Measurements from ENCODE around the gene GGTLC3. TPM values are rescaled to one million over a fixed set of nuclear protein-coding genes. Genes with fewer than 3 reads are reported as not detected.
"Not testable (repeated sequence)": the region's sequence is repeated elsewhere in the genome, so short reads cannot be mapped to it uniquely, and the experiment has no call there.

GGTLC3 gene
- polyA plus RNA-seq (2012; ENCODE audit: insufficient read depth, insufficient read length, low read depth), result not detected

DNA sequence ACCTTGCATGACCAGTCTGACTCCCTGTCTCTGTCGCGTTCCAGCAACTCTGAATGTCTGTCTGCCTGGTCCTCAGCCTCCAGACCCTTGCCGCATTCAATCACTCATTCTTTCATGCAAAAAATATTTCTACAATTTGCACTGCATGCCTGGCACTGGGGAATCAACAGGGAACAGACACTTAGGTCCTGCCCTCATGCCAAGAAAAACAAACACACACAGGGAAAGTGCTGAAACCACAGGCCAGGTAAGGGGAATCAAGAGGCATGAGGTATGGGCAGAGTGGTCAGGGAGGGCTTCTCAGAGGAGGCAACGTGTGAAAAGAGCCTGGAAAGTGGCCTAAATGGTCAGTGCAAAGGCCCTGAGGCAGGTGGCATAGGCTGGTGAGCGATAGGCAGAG, at the start of gene GGTLC3:
Gene GGTLC3 (minus strand): TSS at position 101 of the 400 bp plus-strand sequence. CDS start 264 bp downstream, outside the sequence.
- H3K9me3 ChIP-seq; DNase-seq; H3K4me3 ChIP-seq (ENCODE audit: low read depth, low read length); H3K27me3 ChIP-seq; H3K4me1 ChIP-seq; H3K36me3 ChIP-seq: not testable (repeated sequence)

DNA sequence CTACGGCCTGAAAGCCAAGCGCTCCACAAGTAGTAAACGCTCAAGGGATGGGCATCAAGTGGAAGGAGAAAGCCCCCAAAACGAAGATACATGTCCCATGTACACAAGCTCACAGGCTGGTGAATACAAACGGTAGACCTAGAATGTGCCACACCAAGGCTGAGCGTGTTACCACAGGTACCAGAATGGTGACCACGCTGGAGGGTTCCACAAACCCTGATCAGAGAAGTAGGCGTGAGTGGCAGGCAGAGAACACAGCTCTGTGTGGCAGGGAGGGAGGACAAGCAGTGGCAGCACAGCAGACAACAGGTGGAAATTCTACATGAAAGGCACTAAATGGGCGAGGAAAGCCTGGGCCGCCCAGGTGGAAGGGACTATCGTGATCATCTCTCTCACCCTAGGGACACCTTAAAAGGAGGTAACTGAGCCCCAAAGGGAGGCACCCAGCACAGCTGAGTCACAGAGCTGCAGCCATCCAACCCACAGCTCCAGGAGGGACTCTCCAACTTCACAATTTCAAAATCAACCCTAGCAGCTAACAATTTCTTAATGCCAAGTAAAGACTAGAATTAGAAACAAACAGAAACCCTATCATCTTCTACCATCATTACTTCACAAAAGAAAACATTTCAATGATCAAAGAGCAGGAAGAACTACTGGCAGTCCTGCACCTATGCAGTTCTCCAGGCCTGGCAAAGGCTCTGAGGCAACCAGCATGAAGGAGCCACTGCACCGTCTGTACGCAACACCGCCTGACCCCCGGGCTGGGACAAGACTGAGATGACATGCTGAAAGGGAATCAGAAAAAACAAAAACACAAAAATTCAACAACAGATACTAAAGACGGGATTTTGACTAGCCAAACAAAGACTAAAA, 42.4 kb upstream of the GGTLC3 start:
- H3K4me1 ChIP-seq; H3K27me3 ChIP-seq; H3K4me3 ChIP-seq (ENCODE audit: low read depth, low read length); H3K9me3 ChIP-seq; DNase-seq; H3K36me3 ChIP-seq: not testable (repeated sequence)

DNA sequence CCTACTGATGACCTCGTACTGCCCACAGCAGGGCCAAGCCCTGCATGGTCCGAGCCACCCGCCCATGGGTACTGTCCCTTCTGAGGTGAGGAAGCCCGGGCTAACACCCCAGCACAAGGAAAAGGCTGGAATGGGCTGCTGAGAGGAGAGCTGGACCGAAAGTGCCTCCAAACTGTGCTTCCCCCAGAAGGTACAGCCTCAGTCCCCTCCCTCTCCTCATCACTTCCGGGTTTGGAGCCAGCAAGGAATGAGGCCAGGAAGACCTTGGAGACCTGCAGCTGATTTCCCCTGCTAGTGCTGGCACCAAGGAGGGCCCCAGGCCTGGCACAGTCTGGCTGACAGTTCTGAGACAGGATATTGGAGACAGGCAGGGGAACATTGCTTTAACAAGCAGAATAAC, 41.0 kb upstream of the GGTLC3 start:
- H3K27me3 ChIP-seq; H3K36me3 ChIP-seq; H3K9me3 ChIP-seq; H3K4me3 ChIP-seq (ENCODE audit: low read depth, low read length); DNase-seq; H3K4me1 ChIP-seq: not testable (repeated sequence)

DNA sequence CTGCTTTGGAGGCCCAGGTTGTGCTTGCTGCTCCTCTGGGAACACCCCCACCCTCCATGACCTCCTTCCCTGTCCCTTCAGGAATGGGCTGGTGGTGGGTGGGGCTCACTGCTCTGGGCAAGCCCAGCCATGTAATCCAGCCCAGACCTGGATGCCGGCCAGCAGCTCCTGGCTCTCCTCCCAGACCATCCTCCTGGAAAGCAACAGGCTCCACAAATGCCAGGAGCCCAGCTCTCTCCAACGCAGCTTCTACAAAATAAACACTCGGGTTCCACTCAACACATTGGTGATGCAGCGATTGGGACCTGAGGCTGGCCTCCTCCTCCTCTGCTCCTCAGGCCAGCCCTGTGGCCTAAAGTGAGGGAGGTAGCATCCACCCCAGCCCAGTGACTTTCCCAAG, 40.6 kb upstream of the GGTLC3 start:
- H3K4me1 ChIP-seq; H3K4me3 ChIP-seq (ENCODE audit: low read depth, low read length); H3K36me3 ChIP-seq; DNase-seq; H3K27me3 ChIP-seq; H3K9me3 ChIP-seq: not testable (repeated sequence)

DNA sequence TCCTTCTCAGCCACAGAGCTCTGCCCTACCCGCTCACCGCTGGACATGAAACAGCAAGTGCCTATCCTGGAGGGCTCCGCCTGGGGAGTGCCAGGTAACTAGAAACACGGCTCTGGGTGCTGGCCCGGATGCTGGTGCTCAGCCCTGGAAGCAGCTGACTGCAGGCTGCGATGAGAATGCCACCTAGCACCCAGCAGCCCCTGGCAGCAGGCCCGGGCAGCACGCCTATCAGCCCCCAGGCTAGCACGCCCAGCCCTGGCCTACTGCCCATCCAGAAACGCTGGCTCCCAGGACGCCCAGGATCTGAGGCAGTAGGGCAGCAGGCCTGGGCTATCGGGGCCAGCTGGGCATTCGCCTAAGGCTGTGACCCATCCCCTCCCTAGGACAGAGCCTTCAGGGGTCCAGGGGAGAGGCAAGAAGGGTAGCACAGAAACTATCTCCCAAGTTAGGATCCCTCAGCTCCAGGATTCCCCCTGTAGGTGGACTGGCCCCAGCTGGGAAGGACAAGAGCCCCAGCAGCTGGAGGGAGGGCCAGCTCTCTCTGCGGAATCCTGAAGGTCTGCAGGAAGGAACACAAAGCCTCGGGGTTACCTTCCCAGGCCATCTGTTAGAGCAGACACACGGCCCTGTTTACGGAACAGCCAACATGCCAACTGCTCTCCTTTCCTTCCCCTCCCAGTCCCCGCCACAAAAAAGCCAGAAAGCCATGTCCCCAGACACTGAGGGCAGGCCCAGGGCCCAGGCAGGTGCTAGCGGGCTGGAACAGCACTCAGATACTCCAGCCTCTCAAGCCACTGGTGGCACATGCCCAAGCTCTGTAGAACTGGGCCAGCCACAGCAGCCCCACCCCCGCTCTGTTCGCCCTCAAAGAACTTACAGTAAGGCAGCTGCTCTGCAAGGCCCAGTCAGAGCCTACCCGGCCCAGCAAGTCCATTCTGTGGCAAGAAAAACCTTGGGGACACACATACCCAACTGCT, 36.6 kb upstream of the GGTLC3 start:
- peak; percentile 64 for DNase-seq

DNA sequence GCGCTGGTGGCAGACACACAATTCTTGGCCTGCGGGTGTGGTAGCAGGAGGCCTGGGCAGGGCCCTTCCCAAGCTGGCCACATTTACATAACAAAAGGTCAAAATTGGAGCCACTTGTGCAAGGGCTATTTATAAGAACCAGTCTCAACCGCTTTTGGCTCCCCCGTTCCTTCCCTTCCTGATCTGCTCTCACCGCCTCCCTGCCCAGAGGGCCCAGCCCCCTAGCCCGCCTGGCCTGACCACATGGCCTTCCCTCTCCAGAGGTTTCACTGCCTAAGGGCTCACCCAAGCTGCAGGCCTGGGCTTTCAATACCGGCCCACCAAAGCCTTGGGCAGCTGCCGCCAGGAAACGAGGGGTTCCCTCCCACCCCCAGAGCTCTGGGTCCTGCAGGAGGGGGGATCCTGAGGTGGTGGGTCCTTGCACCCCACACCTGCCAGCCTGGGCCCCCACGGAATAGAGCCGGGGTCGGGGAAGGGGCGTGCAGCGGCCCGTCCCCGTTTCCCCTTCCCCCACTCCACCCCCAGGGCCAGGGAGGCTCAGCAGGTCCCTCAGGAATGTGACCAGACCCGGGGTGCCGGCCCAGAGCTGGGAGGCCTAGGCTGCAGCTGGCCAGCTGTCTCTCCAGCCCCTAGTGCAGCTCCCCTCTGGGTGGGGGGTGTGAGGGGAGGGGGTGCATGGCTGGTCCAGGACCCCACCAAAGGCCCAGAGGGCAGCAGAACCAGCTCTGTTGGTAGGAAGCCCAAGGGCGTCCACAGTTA, 35.1 kb upstream of the GGTLC3 start:
- H3K27me3 ChIP-seq; H3K36me3 ChIP-seq; H3K9me3 ChIP-seq; H3K4me3 ChIP-seq (ENCODE audit: low read depth, low read length); DNase-seq; H3K4me1 ChIP-seq: not testable (repeated sequence)

More for the DNA sequence above, 36.6 kb upstream of the GGTLC3 start:
- H3K4me1 ChIP-seq; H3K9me3 ChIP-seq; H3K27me3 ChIP-seq; H3K4me3 ChIP-seq (ENCODE audit: low read depth, low read length); H3K36me3 ChIP-seq: not testable (repeated sequence)

DNA sequence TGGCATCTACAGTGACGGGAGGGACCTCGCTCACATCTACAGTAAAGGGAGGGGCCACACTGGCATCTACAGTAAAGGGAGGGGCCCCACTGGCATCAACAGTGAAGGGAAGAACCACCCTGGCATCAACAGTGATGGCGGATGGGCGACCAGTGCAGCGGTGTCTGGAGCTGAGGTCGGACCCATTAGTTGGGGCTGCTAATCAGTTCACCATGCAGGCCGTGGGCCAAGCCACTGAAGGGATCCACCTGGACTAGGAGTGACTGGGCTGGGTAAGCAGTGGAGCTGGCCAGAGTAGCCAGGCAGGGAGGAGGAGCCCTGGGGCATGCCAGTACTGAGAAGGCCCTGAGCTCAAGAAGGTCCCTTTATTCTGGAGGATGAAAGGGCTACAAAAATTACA, 33.1 kb upstream of the GGTLC3 start:
- H3K4me1 ChIP-seq; H3K36me3 ChIP-seq; DNase-seq; H3K27me3 ChIP-seq; H3K4me3 ChIP-seq (ENCODE audit: low read depth, low read length); H3K9me3 ChIP-seq: not testable (repeated sequence)

DNA sequence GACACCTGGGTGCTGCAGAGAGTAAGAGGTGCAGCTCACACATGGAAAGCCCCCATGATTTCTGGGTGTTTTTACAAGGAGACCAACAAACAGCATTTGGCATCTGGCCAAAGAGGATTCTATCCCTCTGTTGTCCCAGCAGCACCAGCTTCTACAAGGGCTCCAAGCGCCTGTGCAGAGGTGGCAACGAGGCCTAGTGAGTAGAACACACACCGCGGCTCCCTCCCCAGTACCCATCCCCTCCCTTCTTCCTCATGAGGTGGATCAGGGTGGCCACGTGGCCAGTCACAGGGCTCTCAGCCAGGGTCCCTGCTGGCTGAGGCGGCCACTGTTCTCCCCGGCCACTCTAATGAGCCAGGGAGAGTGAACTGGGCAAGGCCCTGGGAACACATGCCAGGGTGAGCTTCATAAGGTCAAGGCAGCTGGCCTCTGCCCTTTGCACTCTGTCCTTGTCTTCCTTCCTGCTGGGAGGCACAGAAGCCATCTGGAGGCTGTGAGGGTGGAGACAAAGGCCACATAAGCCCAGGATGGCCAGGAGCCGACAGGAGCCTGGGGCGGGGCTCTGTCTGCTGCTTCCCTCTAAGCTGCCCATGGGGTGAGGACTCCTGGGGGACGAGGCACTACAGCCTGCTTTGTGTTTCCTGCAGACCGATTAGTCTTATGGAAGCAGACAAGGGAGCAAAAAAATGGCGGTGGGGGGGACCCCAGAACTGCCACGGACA, 31.7 kb upstream of the GGTLC3 start:
- not testable (repeated sequence) for H3K36me3 ChIP-seq; DNase-seq; H3K27me3 ChIP-seq; H3K9me3 ChIP-seq; H3K4me1 ChIP-seq; H3K4me3 ChIP-seq (ENCODE audit: low read depth, low read length)

DNA sequence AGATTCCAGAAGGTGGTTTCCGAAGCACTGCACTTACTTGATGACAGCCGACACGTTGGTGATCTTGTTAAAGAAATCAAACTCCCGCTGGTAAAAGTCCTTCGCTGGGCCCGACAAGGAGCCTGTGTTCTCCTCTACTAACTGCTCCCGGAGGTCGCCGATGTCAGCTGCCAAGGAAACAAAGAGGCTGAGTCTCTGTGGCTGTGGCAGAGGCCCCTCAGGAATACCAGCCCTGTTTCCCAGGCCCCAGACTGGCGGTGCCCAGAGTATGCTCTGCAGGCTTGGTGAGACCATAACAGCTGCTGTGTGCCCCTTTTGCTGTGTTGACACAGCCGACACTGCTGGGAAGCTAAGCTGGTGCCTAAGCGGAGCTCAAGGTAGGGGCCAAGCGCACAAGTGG, 26.7 kb upstream of the GGTLC3 start:
- H3K4me1 ChIP-seq; DNase-seq; H3K9me3 ChIP-seq; H3K36me3 ChIP-seq; H3K27me3 ChIP-seq; H3K4me3 ChIP-seq (ENCODE audit: low read depth, low read length): not testable (repeated sequence)

DNA sequence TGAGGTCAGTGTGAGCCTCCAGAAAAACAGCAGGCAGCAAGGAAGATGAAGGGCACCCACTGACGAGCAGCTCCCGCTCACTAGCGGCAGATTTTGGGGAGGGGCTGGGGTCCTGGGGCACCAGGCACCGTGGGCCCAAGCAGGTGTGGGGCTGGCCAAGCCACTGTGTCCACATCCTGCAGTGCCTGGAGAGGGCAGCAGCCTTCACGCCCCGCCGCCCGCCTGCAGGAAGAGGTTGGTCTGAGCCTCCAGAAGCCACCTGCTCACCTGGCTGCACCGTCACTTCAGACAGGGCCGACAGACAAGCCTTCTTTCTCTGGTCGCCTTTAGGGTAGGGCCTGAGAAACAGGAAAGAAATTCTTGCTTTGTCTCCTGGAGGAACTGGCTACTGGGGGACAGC, 25.4 kb upstream of the GGTLC3 start:
- H3K27me3 ChIP-seq; DNase-seq; H3K4me1 ChIP-seq; H3K9me3 ChIP-seq; H3K36me3 ChIP-seq; H3K4me3 ChIP-seq (ENCODE audit: low read depth, low read length): not testable (repeated sequence)

DNA sequence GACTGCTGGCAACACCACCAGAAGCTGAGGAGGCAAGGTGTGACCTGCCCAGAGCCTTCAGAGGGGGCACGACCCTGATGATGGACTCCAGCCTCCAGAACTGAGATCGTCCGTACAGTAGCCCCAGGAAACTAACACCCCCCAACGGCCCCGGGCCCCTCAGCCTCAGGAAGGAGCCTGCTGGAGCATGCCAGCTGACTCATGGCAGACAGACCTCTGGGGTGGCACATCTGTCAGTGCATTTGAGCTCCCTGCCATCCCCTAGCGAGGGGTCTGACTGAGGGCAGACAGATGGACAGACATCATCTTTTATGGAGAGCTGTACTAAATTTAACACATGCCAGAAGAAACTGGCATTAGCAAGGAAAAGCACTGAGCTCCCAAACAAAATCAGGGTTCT, 22.0 kb upstream of the GGTLC3 start:
- not testable (repeated sequence) for H3K36me3 ChIP-seq; DNase-seq; H3K4me1 ChIP-seq; H3K9me3 ChIP-seq; H3K4me3 ChIP-seq (ENCODE audit: low read depth, low read length); H3K27me3 ChIP-seq

DNA sequence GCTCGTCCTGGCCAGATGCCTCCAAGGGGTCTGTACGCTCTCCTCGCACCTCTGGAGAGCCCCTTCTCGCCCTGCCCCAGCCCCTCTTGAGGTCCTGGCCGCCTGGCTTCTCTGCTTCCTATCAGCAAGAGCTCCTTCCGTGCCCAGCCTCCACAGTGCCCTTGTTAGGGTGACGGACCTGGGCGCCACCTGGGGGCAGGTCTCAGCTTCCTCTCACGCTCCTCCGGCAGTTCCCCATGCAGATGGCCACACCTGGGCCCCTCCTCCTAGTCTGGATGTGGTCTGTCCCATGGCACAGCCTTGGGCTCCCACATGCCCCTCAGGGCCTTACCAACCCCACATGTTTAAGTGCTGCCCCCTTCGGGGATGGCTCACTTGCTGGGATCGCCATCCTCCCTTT, 16.4 kb upstream of the GGTLC3 start:
- not testable (repeated sequence) for H3K36me3 ChIP-seq; H3K4me3 ChIP-seq (ENCODE audit: low read depth, low read length); H3K27me3 ChIP-seq; H3K9me3 ChIP-seq; H3K4me1 ChIP-seq; DNase-seq

DNA sequence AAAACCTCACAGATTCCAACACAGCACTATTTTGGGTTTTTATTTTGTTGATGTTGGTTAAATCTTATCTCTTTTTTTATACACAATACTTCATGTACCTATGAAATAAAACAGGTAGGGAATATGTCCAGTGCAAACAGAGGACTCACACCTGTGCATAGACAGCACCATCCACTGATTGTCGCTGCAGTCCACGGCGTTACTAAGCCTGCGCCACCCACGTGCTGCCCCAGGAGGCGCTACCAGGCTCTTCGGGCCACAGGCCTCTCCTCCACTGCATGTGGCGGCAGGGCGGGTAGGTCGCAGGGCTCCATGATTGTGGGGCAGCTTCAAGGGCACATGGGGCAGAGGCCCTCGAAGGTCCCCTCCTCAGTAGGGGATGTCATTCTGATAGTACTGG, 15.7 kb upstream of the GGTLC3 start:
- H3K36me3 ChIP-seq; DNase-seq; H3K4me3 ChIP-seq (ENCODE audit: low read depth, low read length); H3K27me3 ChIP-seq; H3K4me1 ChIP-seq; H3K9me3 ChIP-seq: not testable (repeated sequence)

DNA sequence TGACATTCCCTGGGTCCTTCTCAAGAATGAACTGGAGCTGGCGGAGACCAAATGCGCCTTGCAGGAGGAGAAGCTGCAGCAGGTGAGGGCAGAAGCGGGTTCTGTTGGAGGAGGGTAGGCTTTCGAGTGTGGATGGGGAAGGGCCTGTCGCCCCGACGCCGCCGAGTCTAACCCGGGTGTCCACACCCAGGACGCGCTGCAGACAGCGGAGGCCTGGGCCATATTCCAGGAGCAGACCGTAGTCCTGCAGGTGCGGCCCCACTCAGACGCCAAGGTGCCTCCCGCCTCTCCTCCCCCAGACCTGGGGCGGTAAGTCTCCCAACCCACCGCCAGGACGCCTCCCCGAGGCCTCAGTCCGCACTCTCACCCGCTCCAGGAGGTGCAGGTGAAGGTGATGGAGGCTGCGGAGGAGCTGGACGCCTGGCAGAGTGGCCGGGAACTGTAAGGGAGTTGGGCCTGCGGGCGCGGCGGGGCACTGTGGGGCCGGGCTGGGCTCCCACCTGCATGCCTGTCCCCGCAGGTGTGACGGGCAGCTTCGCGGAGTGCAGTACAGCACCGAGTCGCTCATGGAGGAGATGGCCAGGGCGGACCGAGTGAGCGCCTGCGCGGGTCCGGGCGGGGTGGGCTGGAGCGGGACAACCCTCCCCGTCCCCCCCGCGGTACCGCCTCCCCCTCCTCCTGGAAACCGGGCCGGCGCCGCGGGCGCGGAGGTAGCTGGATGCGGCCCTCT, 11.6 kb upstream of the GGTLC3 start:
- H3K4me1 ChIP-seq; H3K36me3 ChIP-seq; H3K9me3 ChIP-seq; DNase-seq; H3K27me3 ChIP-seq; H3K4me3 ChIP-seq (ENCODE audit: low read depth, low read length): not testable (repeated sequence)

Data from BE2C (cell line).